HepG2 (cell line): ENCODE measurements around the gene GLO1. TPM values are rescaled to one million over a fixed set of nuclear protein-coding genes. Genes with fewer than 3 reads are reported as not detected.

Experiments
- ATAC-seq: fragments of 200-7000 bp; cut with Tn5 transposase; 3 replicates; pipeline ENCODE4 v1.9.1; 2020; ENCODE audit warnings: mild to moderate bottlenecking, moderate library complexity
- BruUV-seq: library from RNA; stranded (reverse); fragments of 400-500 nt; replicated peaks from 2 replicates; lab custom pipeline; 2021; lab: Mats Ljungman, UMichigan
- CTCF ChIA-PET: fragments of 300-600 bp; formaldehyde crosslinking; extraction: SDS; loops from one replicate; lab custom pipeline; 2021; ENCODE audit warnings: low total read pairs, inconsistent platforms, low intra/inter-chr PET ratio; lab: Yijun Ruan, JAX
- POLR2A ChIA-PET: fragments of 350-600 bp; sonication (Branson Sonifier 250); formaldehyde crosslinking; loops from one replicate; lab custom pipeline; 2020; ENCODE audit warnings: antibody characterized with exemption, inconsistent platforms; lab: Yijun Ruan, JAX
- DNase-seq: peaks from one replicate; pipeline ENCODE4 v3.0.0-alpha.2; 2015; ENCODE audit warnings: low spot score
- FAIRE-seq: peaks from 3 replicates; lab custom pipeline; 2011; peaks lifted over from hg19 to GRCh38; lab: Jason Lieb, UNC
- H2AFZ ChIP-seq: one replicate; pipeline ENCODE4 v1.6.1; 2011; ENCODE audit warnings: low read length, inconsistent platforms
- H3K27ac ChIP-seq: fragments of 300-600 bp; 3 replicates; pipeline ENCODE4 v1.8.0; 2011; ENCODE audit warnings: mixed run types, mild to moderate bottlenecking, mixed read lengths, low read length, inconsistent platforms; ENCODE audit not compliant: insufficient read depth; ENCODE audit errors: extremely low read length
- H3K27me3 ChIP-seq, 2 experiments: fragments of 200-600 bp in 1 of 2; 2 replicates in 1 of 2; 3 replicates in 1 of 2; pipeline versions ENCODE4 v1.6.0 to v1.8.0; 2011; ENCODE audit warnings: low read length in 2 of 2, mild to moderate bottlenecking in 2 of 2, moderate library complexity in 2 of 2, inconsistent platforms in 1 of 2; ENCODE audit not compliant: insufficient read depth in 2 of 2, control insufficient read depth in 1 of 2
- H3K36me3 ChIP-seq, 2 experiments: fragments of 200-600 bp in 1 of 2; replicated peaks in 1 of 2; 2 replicates in 1 of 2; 3 replicates in 1 of 2; pipeline versions ENCODE4 v1.5.1 to v1.8.0; 2011; ENCODE audit warnings: low read length in 2 of 2, inconsistent platforms in 1 of 2; ENCODE audit not compliant: insufficient read depth in 2 of 2, control insufficient read depth in 1 of 2
- H3K4me1 ChIP-seq: 2 replicates; pipeline ENCODE4 v1.5.1; 2012; ENCODE audit warnings: low read length, inconsistent platforms; ENCODE audit not compliant: insufficient read depth
- H3K4me2 ChIP-seq: 2 replicates; pipeline ENCODE4 v1.6.0; 2011; ENCODE audit warnings: low read depth, low read length, inconsistent platforms
- H3K4me3 ChIP-seq, 3 experiments: fragments of 200-600 bp in 1 of 3; sonication (generic), shearing (Covaris generic) in 1 of 3; replicated peaks in 1 of 3; 2 replicates each; pipeline ENCODE4 v1.5.1; 2011 to 2016; ENCODE audit warnings: low read length in 3 of 3, inconsistent platforms in 2 of 3, low read depth in 2 of 3, mild to moderate bottlenecking in 2 of 3, control low read depth in 1 of 3, mixed read lengths in 1 of 3; ENCODE audit not compliant: insufficient read depth in 1 of 3
- H3K79me2 ChIP-seq: one replicate; pipeline ENCODE4 v1.6.1; 2011; ENCODE audit warnings: low read length, inconsistent platforms; ENCODE audit not compliant: insufficient read depth
- H3K9ac ChIP-seq: 2 replicates; pipeline ENCODE4 v1.6.0; 2011; ENCODE audit warnings: mild to moderate bottlenecking, low read depth, low read length, inconsistent platforms; ENCODE audit not compliant: insufficient read depth
- H3K9me3 ChIP-seq: 2 replicates; pipeline ENCODE4 v1.5.1; 2012; ENCODE audit warnings: mild to moderate bottlenecking, low read length
- H4K20me1 ChIP-seq: 2 replicates; pipeline ENCODE4 v1.6.0; 2011; ENCODE audit warnings: inconsistent platforms, mild to moderate bottlenecking, low read length, moderate library complexity; ENCODE audit not compliant: insufficient read depth
- CBX1 ChIP-seq: IDR thresholded peaks from one replicate; pipeline ENCODE4 v1.6.1; 2016; ENCODE audit warnings: antibody characterized with exemption, low read depth
- KLF13 ChIP-seq: sonication (generic); formaldehyde crosslinking; IDR thresholded peaks from 2 replicates; pipeline ENCODE4 v1.4.0; 2020; ENCODE audit warnings: mild to moderate bottlenecking, missing genetic modification reagents
- MAFF ChIP-seq: IDR thresholded peaks from 2 replicates; pipeline ENCODE4 v1.6.1; 2011; ENCODE audit warnings: low read depth, low read length, improper control_type of control experiment
- MAFK ChIP-seq, 2 experiments: IDR thresholded peaks in 1 of 2; conservative IDR thresholded peaks in 1 of 2; 2 replicates each; pipeline ENCODE4 v1.6.1; 2011; ENCODE audit warnings: improper control_type of control experiment in 2 of 2, low read length in 2 of 2
- NBN ChIP-seq: fragments of 450-650 bp; conservative IDR thresholded peaks from 2 replicates; pipeline ENCODE4 v1.6.1; 2017
- NFE2L2 ChIP-seq: fragments of 150-350 bp; IDR thresholded peaks from 2 replicates; pipeline ENCODE4 v1.6.1; 2014; ENCODE audit warnings: low read length
- ZNF460 ChIP-seq: sonication (generic); formaldehyde crosslinking; IDR thresholded peaks from 2 replicates; pipeline ENCODE4 v1.5.1; 2020; ENCODE audit warnings: missing genetic modification reagents, mild to moderate bottlenecking, borderline replicate concordance
- WGBS: methylation state at CpG from one replicate; pipeline ENCODE4 v1.1.6; 2017; ENCODE audit warnings: low lambda C conversion rate; 5-methylcytosine and 5-hydroxymethylcytosine counted together
- in situ Hi-C: cut with HindIII; loops from 2 replicates; pipeline ENCODE4 v1.10.0; 2017; ENCODE audit warnings: low pct_unique_long_range_greater_than_20kb; ENCODE audit not compliant: extremely low pct_ligation_motif_present
- intact Hi-C: fragments of 100-400 bp; cut with micrococcal nuclease; formaldehyde crosslinking; loops from one replicate; pipeline ENCODE4 v1.10.0; 2022; ENCODE audit not compliant: unreplicated experiment
- polyA plus RNA-seq, 8 experiments: library from polyadenylated mRNA; depleted of rRNA in 3 of 8; stranded (reverse) in 7 of 8; unstranded in 1 of 8; fragments of >200 nt; fragmentation: Illumina TruSeq in 4 of 8; extraction: Trizol in 4 of 8; gene quantifications; 2 replicates each; pipeline versions ENCODE4 v1.2.1 to v1.2.3, GENCODE V29; 2011 to 2016; ENCODE audit warnings: low read depth in 4 of 8, missing spikeins in 1 of 8, mixed read lengths in 1 of 8; ENCODE audit not compliant: insufficient read depth in 1 of 8
- total RNA-seq, 5 experiments: library from RNA; depleted of rRNA; stranded (reverse); fragments of >200 nt; fragmentation: Illumina TruSeq; extraction: Trizol; gene quantifications; 2 replicates each; pipeline ENCODE4 v1.2.3, GENCODE V29; 2016; ENCODE audit warnings: low read depth in 1 of 5

Gene GLO1
- total and polyA plus RNA-seq, 2 of the 13 experiments (the other 11 are each of a cell fraction or from before 2014, with no cell fraction given): 77.1 to 177 TPM

- TF ChIP-seq KLF13 (no peak), CBX1 (no peak)
Measured at GRCh38 chr6:38730140-38730862, 27.4 kb upstream of the GLO1 start (continued).

GRCh38 chr6:38728203-38728602, 25.3 kb upstream of the GLO1 start:
- no peak for FAIRE-seq
- Histone ChIP-seq H3K4me2 (no peak overlapping the region), H2AFZ (no peak overlapping the region), H3K9ac (no peak overlapping the region), H3K27ac (no peak overlapping the region), H3K4me3 (no peak overlapping the region), H3K4me1 (no peaks in the 10 kb centered on the region), H3K27me3 (no peaks in the 10 kb centered on the region), H3K79me2 (no peaks in the 10 kb centered on the region), H3K36me3 (no peaks in the 10 kb centered on the region), H4K20me1 (no peaks in the 10 kb centered on the region), H3K9me3 (no peaks in the 10 kb centered on the region)
- 0% methylated on average over 1 of the region's 1 CpG for WGBS
- POLR2A ChIA-PET: no interaction called here
- BruUV-seq: no TSS peak
- intact Hi-C loops: no loop called here
- TF ChIP-seq NFE2L2: peak; percentile 84
- TF ChIP-seq ZNF460 (CRISPR knock-in tag): no peak
- TF ChIP-seq NBN: no peak
- TF ChIP-seq MAFF: 0 out of 2 replicates have a peak, but pooled peaks have one; percentile 16
- TF ChIP-seq MAFK (conservative IDR thresholded peaks at IDR 0.05 in 1 of 2, IDR thresholded peaks at IDR 0.05 in 1 of 2; ENCODE audit: low read length in 2 of 2): peak; percentile 37 to 39
- no peak for DNase-seq
- CTCF ChIA-PET: no interaction called here
- in situ Hi-C loops: no loop called here
- no peak for ATAC-seq
